Esophagus muscularis mucosa (tissue), 4 donors: Measurements from ENCODE around the gene GAS2L2. TPM values are rescaled to one million over a fixed set of nuclear protein-coding genes. Genes with fewer than 3 reads are reported as not detected.

ENCODE experiments used
- DNase-seq: peaks from one replicate; pipeline ENCODE4 v3.0.0-alpha.2; 2017; ENCODE audit errors: extremely low spot score
- H3K27ac ChIP-seq, 4 donors: fragments of 200-600 bp; sonication (generic); replicated peaks in 1 of 4; 1 replicate in 3 of 4; 2 replicates in 1 of 4; pipeline ENCODE4 v1.5.1; 2016 to 2019; ENCODE audit warnings: mild to moderate bottlenecking in 1 of 4
- H3K27me3 ChIP-seq, 4 donors: fragments of 200-600 bp; sonication (generic); one replicate each; pipeline versions ENCODE4 v1.5.1 to v1.6.0; 2016 to 2019
- H3K36me3 ChIP-seq, 4 donors: fragments of 200-600 bp; sonication (generic); one replicate each; pipeline ENCODE4 v1.5.1; 2016 to 2019
- H3K4me1 ChIP-seq, 4 donors: fragments of 200-600 bp; sonication (generic); one replicate each; pipeline ENCODE4 v1.5.1; 2016 to 2019
- H3K4me3 ChIP-seq, 4 donors: fragments of 200-600 bp; sonication (generic); 1 replicate in 2 of 4; 2 replicates in 2 of 4; pipeline ENCODE4 v1.5.1; 2016 to 2019; ENCODE audit warnings: mild to moderate bottlenecking in 4 of 4, moderate library complexity in 1 of 4
- H3K9me3 ChIP-seq, 4 donors: fragments of 200-600 bp; sonication (generic); 1 replicate in 3 of 4; 2 replicates in 1 of 4; pipeline ENCODE4 v1.5.1; 2016 to 2019
- EP300 ChIP-seq: sonication (generic); formaldehyde crosslinking; IDR thresholded peaks from one replicate; pipeline ENCODE4 v1.6.1; 2017; ENCODE audit warnings: antibody characterized with exemption
- POLR2A ChIP-seq: fragments of 450-650 bp; IDR thresholded peaks from one replicate; pipeline ENCODE4 v1.6.1; 2017; ENCODE audit warnings: antibody characterized with exemption, moderate library complexity, mild to moderate bottlenecking, low read depth
- POLR2AphosphoS5 ChIP-seq, 2 donors: sonication (generic); formaldehyde crosslinking; IDR thresholded peaks; one replicate each; pipeline ENCODE4 v1.6.1; 2017; ENCODE audit warnings: antibody characterized with exemption in 2 of 2
- WGBS: methylation state at CpG from one replicate; pipeline ENCODE4 v1.1.5; 2018; 5-methylcytosine and 5-hydroxymethylcytosine counted together
- intact Hi-C: fragments of 100-400 bp; cut with DNase I; formaldehyde crosslinking; loops from one replicate; pipeline ENCODE4 v1.15.1; 2023
- total RNA-seq, 4 donors: library from RNA; depleted of rRNA; stranded (reverse); fragments of >200 nt; gene quantifications; one replicate each; pipeline versions ENCODE4 v1.1.0 to v1.2.1, GENCODE V29; 2016
- TF ChIP-seq, protein P1 (sequence below), 3 experiments: fragments of 200-600 bp in 2 of 3; fragments of 450-650 bp in 1 of 3; sonication (generic) in 2 of 3; IDR thresholded peaks; one replicate each; pipeline ENCODE4 v1.5.1; 2017 to 2019; ENCODE audit warnings: antibody characterized with exemption in 3 of 3, mild to moderate bottlenecking in 2 of 3, moderate library complexity in 1 of 3

The GAS2L2 gene
- total RNA-seq, 4 donors from 2014 or later = 0.42 to 0.80 (median 0.48) TPM

GRCh38 chr17:35748979-35749378 lies 4.1 kb downstream of the GAS2L2 start:
- no peaks in the 10 kb centered on the region for H3K36me3 ChIP-seq
- H3K4me1 ChIP-seq = peaks cover 11 to 46% (median 39%) of the 10 kb centered on the region in 4 donors
- intact Hi-C loops = loop anchor here (5.0 kb wide), 4 partner anchors 57 to 437 kb away; no protein-coding TSS in a partner anchor

DNA sequence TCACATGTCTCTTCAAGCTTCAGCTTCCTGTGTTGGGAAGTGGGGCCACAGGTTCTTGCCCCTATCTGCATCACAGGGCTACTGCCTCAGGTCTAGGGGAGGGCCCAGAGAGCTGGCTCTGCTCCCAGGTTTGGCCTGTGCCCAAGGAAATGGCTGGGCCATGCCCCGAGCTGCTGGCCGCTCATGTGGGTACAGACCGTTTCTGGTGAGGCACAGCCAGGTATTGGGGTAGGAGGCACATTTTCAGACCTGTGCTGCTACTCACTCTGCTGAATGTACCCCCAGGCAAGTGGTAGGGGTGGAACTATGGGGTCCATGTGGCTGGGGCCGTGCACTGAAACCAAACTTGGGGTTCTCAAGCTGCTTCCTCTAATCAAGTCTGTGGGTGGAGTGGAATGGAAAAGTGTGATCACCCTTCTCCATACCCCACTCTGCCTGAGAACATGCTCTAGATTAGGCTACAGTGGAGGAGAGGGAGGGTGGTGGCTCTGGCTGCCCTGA lies 4.6 kb downstream of the GAS2L2 start:
- Histone ChIP-seq H3K36me3 (no peaks in the 10 kb centered on the region), H3K4me3 (no peak overlapping the region), H3K27ac (no peak overlapping the region), H3K27me3 (peaks cover 4 to 87% (median 13%) of the 10 kb centered on the region in 4 donors), H3K9me3 (no peaks in the 10 kb centered on the region), H3K4me1 (peaks cover 11 to 46% (median 38%) of the 10 kb centered on the region in 4 donors)
- WGBS = 59% methylated on average over 2 of the region's 4 CpGs
- no peak for TF ChIP-seq EP300
- no peak for TF ChIP-seq POLR2AphosphoS5 (IDR thresholded peaks at IDR 0.05)
- intact Hi-C loops = loop anchor here (5.0 kb wide), 4 partner anchors 56 to 436 kb away; no protein-coding TSS in a partner anchor
- no peak for DNase-seq

More at GRCh38 chr17:35748979-35749378, 4.1 kb downstream of the GAS2L2 start:
- no peak for DNase-seq
- Histone ChIP-seq H3K4me3 (no peak overlapping the region), H3K9me3 (no peaks in the 10 kb centered on the region), H3K27ac (no peak overlapping the region), H3K27me3 (peaks cover 4 to 81% (median 12%) of the 10 kb centered on the region in 4 donors)
- TF ChIP-seq POLR2A (no peak), POLR2AphosphoS5 (IDR thresholded peaks at IDR 0.05) (no peak), EP300 (no peak)
- TF ChIP-seq, protein P1, sequence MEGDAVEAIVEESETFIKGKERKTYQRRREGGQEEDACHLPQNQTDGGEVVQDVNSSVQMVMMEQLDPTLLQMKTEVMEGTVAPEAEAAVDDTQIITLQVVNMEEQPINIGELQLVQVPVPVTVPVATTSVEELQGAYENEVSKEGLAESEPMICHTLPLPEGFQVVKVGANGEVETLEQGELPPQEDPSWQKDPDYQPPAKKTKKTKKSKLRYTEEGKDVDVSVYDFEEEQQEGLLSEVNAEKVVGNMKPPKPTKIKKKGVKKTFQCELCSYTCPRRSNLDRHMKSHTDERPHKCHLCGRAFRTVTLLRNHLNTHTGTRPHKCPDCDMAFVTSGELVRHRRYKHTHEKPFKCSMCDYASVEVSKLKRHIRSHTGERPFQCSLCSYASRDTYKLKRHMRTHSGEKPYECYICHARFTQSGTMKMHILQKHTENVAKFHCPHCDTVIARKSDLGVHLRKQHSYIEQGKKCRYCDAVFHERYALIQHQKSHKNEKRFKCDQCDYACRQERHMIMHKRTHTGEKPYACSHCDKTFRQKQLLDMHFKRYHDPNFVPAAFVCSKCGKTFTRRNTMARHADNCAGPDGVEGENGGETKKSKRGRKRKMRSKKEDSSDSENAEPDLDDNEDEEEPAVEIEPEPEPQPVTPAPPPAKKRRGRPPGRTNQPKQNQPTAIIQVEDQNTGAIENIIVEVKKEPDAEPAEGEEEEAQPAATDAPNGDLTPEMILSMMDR (IDR thresholded peaks at IDR 0.05) = no peak
- 100% methylated on average over 4 of the region's 6 CpGs for WGBS

GRCh38 chr17:35747540-35748017 lies 5.5 kb downstream of the GAS2L2 start:
- Histone ChIP-seq H3K27ac (no peak overlapping the region), H3K27me3 (peaks cover 8 to 93% (median 18%) of the 10 kb centered on the region in 4 donors), H3K9me3 (no peaks in the 10 kb centered on the region), H3K4me3 (no peak overlapping the region), H3K4me1 (peaks cover 3 to 38% (median 30%) of the 10 kb centered on the region in 4 donors), H3K36me3 (no peaks in the 10 kb centered on the region)
- DNase-seq = no peak
- TF ChIP-seq POLR2AphosphoS5 (IDR thresholded peaks at IDR 0.05) (peak in 1 of 2 donors; percentile 35), EP300 (no peak), POLR2A (no peak)
- TF ChIP-seq, protein P1 (IDR thresholded peaks at IDR 0.05) = peak; percentile 86 to 94 (median 89)
- intact Hi-C loops = loop anchor here (5.0 kb wide), 4 partner anchors 55 to 435 kb away; no protein-coding TSS in a partner anchor
- 0% methylated on average over 5 of the region's 12 CpGs for WGBS

DNA sequence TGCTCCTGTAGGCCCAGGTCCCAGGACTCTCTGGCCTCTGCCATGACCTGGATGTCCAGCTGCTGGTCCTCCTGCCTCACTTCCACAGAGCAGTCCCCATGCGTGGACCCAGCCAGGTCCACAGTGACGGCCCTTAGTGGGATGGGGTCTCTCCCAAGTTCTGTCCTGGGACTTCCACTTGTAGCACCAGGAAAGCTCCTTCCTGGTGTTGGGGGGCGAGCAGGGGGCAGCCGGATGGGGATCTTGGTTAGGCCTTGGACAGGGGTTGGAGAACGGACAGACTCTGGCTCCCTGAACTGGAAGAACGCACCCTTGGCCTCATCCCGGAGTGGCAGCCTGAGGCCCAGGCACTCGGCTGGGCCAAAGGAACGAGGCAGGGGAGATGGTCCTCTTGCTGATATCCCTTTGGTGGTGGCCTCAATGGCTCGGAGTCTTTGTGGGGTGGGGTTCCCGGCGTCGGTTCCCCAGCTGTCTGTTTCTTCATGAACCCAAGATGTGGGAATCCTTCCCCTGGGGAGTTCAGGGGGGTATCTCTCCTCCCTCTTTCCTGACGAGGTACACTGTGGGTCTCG lies 7.2 kb downstream of the GAS2L2 start:
- intact Hi-C loops = loop anchor here (5.0 kb wide), 4 partner anchors 54 to 434 kb away; no protein-coding TSS in a partner anchor
- no peak for DNase-seq
- no peak overlapping the region for H3K4me3 ChIP-seq
- TF ChIP-seq EP300 (no peak), POLR2A (no peak), POLR2AphosphoS5 (IDR thresholded peaks at IDR 0.05) (no peak)
- TF ChIP-seq, protein P1 (IDR thresholded peaks at IDR 0.05) = no peak
- H3K4me1 ChIP-seq = peaks cover 10 to 43% (median 33%) of the 10 kb centered on the region in 4 donors
- WGBS = 82% methylated on average over 5 of the region's 15 CpGs
- H3K36me3 ChIP-seq = no peaks in the 10 kb centered on the region
- H3K9me3 ChIP-seq = no peaks in the 10 kb centered on the region
- no peak overlapping the region for H3K27ac ChIP-seq
- peaks cover 8 to 99% (median 32%) of the 10 kb centered on the region in 4 donors for H3K27me3 ChIP-seq

- 100% methylated on average over 2 of the region's 7 CpGs for whole genome bisulfite sequencing
- intact Hi-C loops = loop anchor here (5.0 kb wide), 4 partner anchors 53 to 433 kb away; no protein-coding TSS in a partner anchor
- H3K4me3 ChIP-seq = no peak overlapping the region
- DNase-seq = no peak
- no peak for TF ChIP-seq POLR2AphosphoS5 (IDR thresholded peaks at IDR 0.05)
- no peak for TF ChIP-seq EP300
- TF ChIP-seq, protein P1 (IDR thresholded peaks at IDR 0.05) = no peak
- no peak for TF ChIP-seq POLR2A
- no peaks in the 10 kb centered on the region for H3K36me3 ChIP-seq
- H3K4me1 ChIP-seq = peaks cover 10 to 40% (median 28%) of the 10 kb centered on the region in 4 donors
- H3K27me3 ChIP-seq = peaks cover 8 to 99% (median 33%) of the 10 kb centered on the region in 4 donors
- H3K27ac ChIP-seq = no peak overlapping the region
- no peaks in the 10 kb centered on the region for H3K9me3 ChIP-seq
These were observed 7.8 kb downstream of the GAS2L2 start for GRCh38 chr17:35745246-35745645.
